SU-DHL-6 (cell line): ENCODE results near the gene GMDS.

Experiments used
- H2AFZ ChIP-seq: fragments of 200-600 bp; sonication (generic); 2 replicates; pipeline ENCODE4 v1.6.1; 2014; ENCODE audit warnings: low read depth, mild to moderate bottlenecking, moderate library complexity, mixed read lengths, antibody characterized with exemption, low read length; ENCODE audit not compliant: severe bottlenecking
- H3F3A ChIP-seq: fragments of 200-600 bp; shearing (Covaris generic); 2 replicates; pipeline ENCODE4 v1.6.0; 2016; ENCODE audit warnings: antibody characterized with exemption, mild to moderate bottlenecking; ENCODE audit not compliant: insufficient read depth
- H3K27ac ChIP-seq: fragments of 200-600 bp; sonication (generic); 2 replicates; pipeline ENCODE4 v1.5.1; 2016; ENCODE audit warnings: low read depth, mild to moderate bottlenecking, low read length, moderate library complexity, mixed read lengths
- H3K27me3 ChIP-seq: fragments of 200-600 bp; sonication (generic), shearing (Covaris generic); 2 replicates; pipeline ENCODE4 v1.6.0; 2014; ENCODE audit warnings: mild to moderate bottlenecking, low read length
- H3K36me3 ChIP-seq: fragments of 200-600 bp; sonication (generic); 2 replicates; pipeline ENCODE4 v1.6.1; 2014; ENCODE audit warnings: mild to moderate bottlenecking, low read length, mixed read lengths
- H3K4me2 ChIP-seq: fragments of 300-600, 200-600 bp; shearing (Covaris generic), sonication (generic); 2 replicates; pipeline ENCODE4 v1.6.0; 2014; ENCODE audit warnings: low read length, low read depth, mild to moderate bottlenecking; ENCODE audit not compliant: poor library complexity, severe bottlenecking
- H3K4me3 ChIP-seq: fragments of 200-600 bp; sonication (generic); 2 replicates; pipeline ENCODE4 v1.5.1; 2014; ENCODE audit warnings: antibody characterized with exemption, low read length, mild to moderate bottlenecking, mixed read lengths; ENCODE audit not compliant: insufficient read depth, poor library complexity, severe bottlenecking
- H3K79me2 ChIP-seq: fragments of 200-600 bp; sonication (generic); 2 replicates; pipeline ENCODE4 v1.6.1; 2014; ENCODE audit warnings: mild to moderate bottlenecking, low read length, moderate library complexity; ENCODE audit not compliant: insufficient read depth
- H3K9ac ChIP-seq: fragments of 200-600 bp; sonication (generic); 2 replicates; pipeline ENCODE4 v1.7.0; 2014; ENCODE audit warnings: mild to moderate bottlenecking, low read length
- H3K9me2 ChIP-seq: fragments of 200-600 bp; sonication (generic); replicated peaks from 2 replicates; pipeline ENCODE4 v1.6.1; 2014; ENCODE audit warnings: low read length; ENCODE audit not compliant: insufficient read depth
- H3K9me3 ChIP-seq: fragments of 200-600 bp; sonication (generic); 2 replicates; pipeline ENCODE4 v1.6.1; 2014; ENCODE audit warnings: low read length, mixed read lengths; ENCODE audit not compliant: insufficient read depth
- H4K20me1 ChIP-seq: fragments of 200-600 bp; sonication (generic); 2 replicates; pipeline ENCODE4 v1.6.1; 2014; ENCODE audit warnings: low read depth, mild to moderate bottlenecking, antibody characterized with exemption, low read length, moderate library complexity, mixed read lengths
- CTCF ChIP-seq: fragments of 200-600 bp; sonication (generic); IDR thresholded peaks from one replicate; pipeline ENCODE4 v1.5.1; 2017; ENCODE audit warnings: antibody characterized with exemption, mild to moderate bottlenecking, low read length, moderate library complexity; ENCODE audit not compliant: insufficient read depth, poor library complexity, severe bottlenecking
- EZH2phosphoT487 ChIP-seq: fragments of 200-600 bp; sonication (generic), shearing (Covaris generic); conservative IDR thresholded peaks from 2 replicates; pipeline ENCODE4 v1.6.1; 2018; ENCODE audit warnings: mild to moderate bottlenecking, antibody characterized with exemption, low read length, moderate library complexity, mixed read lengths

GMDS gene

GRCh38 chr6:1644516-1645060 is 600.8 kb downstream of the GMDS start:
- Histone ChIP-seq H3K36me3 (no peaks in the 10 kb centered on the region), H3K9me3 (no peaks in the 10 kb centered on the region), H3K9me2 (no peaks in the 10 kb centered on the region), H3F3A (no peaks in the 10 kb centered on the region), H3K4me2 (no peak overlapping the region), H3K79me2 (no peaks in the 10 kb centered on the region), H3K9ac (no peak overlapping the region), H3K4me3 (no peak overlapping the region), H2AFZ (no peak overlapping the region), H4K20me1 (no peaks in the 10 kb centered on the region), H3K27me3 (no peaks in the 10 kb centered on the region), H3K27ac (no peak overlapping the region)
- TF ChIP-seq EZH2phosphoT487 (no peak), CTCF (no peak)

GRCh38 chr6:1643830-1644445 is 601.5 kb downstream of the GMDS start:
- H3K27me3 ChIP-seq = no peaks in the 10 kb centered on the region
- H3K27ac ChIP-seq = no peak overlapping the region
- H3K9me2 ChIP-seq = no peaks in the 10 kb centered on the region
- H3K9me3 ChIP-seq = no peaks in the 10 kb centered on the region
- no peak overlapping the region for H2AFZ ChIP-seq
- H3K36me3 ChIP-seq = no peaks in the 10 kb centered on the region
- TF ChIP-seq CTCF (no peak), EZH2phosphoT487 (no peak)
- H3K79me2 ChIP-seq = no peaks in the 10 kb centered on the region
- no peak overlapping the region for H3K4me2 ChIP-seq
- no peaks in the 10 kb centered on the region for H3F3A ChIP-seq
- no peak overlapping the region for H3K4me3 ChIP-seq
- H4K20me1 ChIP-seq = no peaks in the 10 kb centered on the region
- H3K9ac ChIP-seq = no peak overlapping the region

GRCh38 chr6:1643111-1643510 is 602.3 kb downstream of the GMDS start:
- H3K36me3 ChIP-seq = no peaks in the 10 kb centered on the region
- H3F3A ChIP-seq = no peaks in the 10 kb centered on the region
- H3K9me2 ChIP-seq = no peaks in the 10 kb centered on the region
- no peaks in the 10 kb centered on the region for H4K20me1 ChIP-seq
- no peak for TF ChIP-seq CTCF
- TF ChIP-seq EZH2phosphoT487 = no peak
- H3K9me3 ChIP-seq = no peaks in the 10 kb centered on the region
- H3K4me3 ChIP-seq = no peak overlapping the region
- H3K4me2 ChIP-seq = no peak overlapping the region
- no peak overlapping the region for H3K9ac ChIP-seq
- no peak overlapping the region for H2AFZ ChIP-seq
- H3K79me2 ChIP-seq = no peaks in the 10 kb centered on the region
- no peak overlapping the region for H3K27ac ChIP-seq
- no peaks in the 10 kb centered on the region for H3K27me3 ChIP-seq
